GM21526 (cell line): ENCODE results near the gene IQCH.

Source experiments
- ATAC-seq: cut with Tn5 transposase; IDR thresholded peaks from one replicate; pipeline ENCODE4 v1.9.1; 2021; ENCODE audit warnings: moderate library complexity; ENCODE audit not compliant: unreplicated experiment, low FRiP score

Gene IQCH

DNA sequence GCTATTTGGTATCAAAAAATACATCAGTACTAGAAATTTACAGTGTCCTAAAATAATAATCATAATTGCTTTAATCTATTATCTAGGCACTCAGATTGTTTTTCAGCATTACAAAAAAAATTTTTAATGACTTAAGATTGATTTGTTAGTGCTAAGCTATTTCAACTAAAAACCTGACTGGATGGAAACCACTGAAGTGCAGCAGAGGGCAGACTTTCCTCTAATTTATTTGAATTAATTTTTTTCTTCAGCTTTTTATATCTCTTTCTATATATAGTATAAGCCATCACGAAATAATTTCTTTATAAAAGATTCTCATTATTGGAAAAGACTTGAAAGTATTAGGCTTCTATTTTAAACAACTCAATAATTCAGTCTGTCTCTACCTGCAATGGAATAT is 131.4 kb downstream of the IQCH start:
- ATAC-seq, result no peak

DNA sequence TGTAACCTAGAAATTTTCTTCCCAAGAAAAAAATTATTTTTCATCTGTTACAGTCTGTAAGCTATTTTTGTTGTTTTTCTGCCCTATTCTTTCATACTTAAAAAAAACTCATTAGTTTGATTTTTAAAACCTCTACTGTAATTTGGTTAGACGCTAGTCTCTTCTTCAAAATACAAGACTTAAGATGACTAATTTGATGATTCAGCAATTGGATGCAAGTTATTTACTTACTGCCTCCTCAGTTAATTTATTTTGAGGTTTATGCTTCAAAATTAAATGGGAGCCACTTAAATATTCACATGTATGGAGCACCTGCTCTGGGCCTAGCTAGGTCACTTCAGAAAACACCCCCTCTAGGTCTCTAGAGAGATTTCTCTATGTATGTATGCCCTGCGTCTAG is 132.4 kb downstream of the IQCH start:
- no peak for ATAC-seq

DNA sequence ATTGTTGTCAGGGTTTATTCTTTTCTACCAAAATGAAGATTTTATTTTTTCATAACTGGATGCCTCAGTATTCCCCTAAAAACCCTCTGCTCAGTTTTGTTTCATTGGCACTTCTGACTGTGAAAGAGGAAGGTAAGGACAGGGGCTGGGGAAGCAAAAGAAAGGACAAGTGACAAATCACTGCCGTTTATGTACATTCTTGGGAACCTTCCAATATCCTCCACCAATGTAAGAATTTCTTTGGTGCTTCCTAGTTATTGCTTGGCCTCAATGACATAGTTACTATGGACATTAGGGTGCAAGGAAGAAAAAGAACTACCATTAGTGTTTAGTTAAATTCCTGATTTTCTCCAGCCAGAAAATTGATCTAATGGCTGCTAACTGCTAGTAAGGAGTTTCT is 135.4 kb downstream of the IQCH start:
- no peak for ATAC-seq

DNA sequence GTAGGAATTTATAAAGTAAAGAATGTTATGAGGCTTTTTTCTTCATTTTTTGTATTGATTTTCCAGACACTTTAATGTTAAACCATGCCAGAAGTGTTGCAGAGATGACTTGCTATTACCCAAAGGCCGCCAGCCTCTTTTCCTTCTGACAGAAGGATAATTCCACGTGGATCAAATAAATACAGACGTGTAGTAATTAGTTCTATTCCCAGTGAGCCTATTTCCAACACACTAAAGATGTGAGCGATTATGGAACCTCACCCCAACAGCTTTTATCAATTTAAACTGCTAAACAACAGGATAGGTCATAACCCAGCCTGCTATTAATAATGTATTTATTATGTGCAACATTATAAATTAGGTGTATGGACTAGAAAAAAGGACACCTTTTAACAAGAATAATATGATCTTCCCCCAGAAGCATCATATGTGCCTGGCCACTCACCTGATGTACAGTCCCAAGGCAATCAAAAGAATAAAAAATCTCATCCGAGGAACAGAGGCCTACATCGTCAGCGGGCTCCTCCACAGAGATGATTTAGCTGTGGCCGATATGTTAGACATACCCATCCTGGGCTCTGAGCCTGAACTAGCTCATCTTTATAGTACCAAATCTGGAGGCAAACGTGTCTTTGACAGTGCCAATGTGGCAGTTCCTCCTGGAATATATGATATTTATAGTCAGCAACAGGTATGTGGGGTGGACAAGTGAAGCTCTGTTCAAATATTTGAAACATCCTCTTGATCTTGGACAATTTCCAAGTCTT is 140.5 kb downstream of the IQCH start:
- no peak for ATAC-seq

DNA sequence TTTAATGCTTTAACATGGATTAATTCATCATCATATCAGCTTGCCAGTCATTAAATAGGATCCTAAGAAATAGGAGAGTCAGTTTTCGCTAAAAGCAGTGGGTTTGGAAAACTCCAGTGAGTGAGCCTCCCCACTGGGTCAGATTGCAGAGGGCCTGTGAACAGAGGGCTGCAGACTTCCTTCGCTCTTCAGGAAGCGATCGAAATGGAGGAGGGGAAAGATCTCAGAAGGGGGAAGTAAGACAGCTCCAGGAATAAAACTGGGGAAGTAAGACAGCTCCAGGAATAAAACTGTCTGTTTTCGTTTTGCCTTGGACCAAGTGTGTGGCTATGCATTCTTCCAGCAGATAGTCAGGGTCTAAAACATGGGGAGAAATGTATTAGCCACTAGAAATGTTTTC is 141.5 kb downstream of the IQCH start:
- ATAC-seq, result no peak

DNA sequence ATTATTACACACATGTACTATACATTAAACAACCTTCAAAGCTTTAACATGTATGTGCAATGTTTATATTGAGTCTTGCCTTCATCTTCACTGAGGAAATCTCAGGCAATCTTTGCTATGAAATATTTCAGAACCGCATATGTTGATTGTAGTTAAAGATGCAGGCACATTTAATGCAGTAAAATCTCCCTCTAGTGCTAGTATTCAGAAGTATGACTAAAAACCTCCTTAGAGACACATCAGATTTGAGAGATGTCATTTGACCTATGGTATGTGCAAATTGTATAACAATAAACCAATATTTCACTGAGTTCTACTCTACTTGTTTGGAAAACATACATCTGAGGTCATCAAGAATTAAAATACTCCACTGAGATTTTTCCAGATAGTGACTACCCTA is 142.6 kb downstream of the IQCH start:
- ATAC-seq, result no peak

DNA sequence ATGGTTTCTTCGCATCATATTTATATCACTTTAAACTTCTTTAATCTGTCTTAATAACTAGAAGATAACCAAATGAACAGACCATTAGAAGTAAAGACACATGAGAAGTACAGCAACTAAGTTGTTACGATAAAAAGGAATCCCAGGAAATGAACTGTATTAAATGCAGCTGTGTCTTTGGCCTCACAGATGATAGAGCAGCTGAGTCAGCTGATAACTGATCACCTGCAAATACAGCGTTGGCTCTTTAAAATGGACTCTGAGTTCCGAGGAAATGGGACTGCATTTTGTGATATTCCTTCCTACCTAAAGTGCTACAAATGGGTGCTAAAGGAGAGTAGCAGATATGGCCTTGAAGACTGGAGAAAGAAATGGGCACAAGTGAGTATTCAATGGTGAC is 145.3 kb downstream of the IQCH start:
- no peak for ATAC-seq

DNA sequence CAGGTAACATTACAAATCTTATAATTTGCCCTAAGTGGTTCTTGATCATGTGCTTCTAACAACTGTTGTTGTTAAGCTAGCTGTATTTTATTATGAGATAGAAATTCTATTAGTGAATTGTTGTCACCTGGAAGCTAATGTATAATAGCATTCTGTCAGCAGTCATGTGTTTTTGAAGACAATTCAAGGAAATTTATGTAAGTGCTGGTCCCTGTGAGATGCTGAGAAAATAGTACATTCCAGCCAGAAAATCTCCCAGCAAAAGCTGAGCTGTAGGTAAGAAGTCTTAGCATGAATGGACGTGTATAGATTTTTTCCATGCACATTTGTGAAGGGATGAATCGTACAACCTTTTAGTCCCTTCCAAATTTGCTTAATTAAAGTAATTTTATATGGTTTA is 146.3 kb downstream of the IQCH start:
- ATAC-seq, result no peak

DNA sequence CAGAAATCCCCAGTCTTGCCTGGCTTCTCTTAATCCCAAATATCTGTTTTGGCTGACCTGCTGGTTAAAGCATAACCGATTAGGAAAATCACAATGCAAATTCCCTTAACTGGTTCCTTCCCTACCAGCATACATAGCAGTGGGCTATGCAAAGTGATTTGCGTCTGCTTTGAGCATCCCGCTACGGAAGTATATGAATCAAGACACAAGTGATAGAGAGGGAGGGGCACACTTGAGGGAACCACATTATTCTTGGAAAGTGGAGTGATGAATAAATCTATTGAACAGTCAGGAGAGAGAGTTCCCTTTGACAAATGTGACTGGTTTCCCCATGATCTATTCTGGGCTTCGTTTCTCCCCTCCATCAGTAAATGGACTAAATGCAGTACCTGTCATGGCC is 146.8 kb downstream of the IQCH start:
- no peak for ATAC-seq

DNA sequence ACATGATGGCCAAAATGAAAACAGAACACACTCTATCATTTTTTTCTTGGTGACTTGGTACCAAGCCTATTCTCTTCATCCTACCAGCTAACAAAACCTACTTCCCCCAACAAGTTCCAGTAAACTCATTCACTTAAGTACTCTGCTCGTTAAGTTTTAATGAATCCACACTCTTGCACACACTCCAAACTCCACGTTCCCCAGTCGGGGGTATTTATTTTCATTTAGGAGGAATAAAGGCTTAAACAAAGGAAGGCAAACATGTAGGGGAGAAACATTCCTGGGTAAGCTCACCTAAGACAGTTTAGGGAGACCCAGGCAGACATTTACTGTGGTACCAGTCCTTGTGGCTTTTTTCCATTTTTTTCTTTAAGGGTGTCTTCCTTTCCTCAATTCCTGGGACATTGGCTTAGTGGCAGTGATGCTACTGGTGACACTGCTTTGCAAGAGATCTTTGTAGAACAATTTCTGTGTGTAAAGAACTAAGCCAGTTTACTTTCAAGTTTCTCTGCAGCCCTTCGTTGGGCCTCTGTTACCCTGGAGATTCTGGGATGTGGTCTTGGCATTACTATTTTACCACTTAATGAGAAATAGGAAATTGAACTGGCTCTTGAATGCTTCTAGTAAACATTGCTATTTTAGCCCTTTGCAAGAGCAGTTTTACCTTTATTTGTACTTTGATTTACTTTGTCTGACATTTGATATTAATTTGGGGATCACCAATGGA is 149.0 kb downstream of the IQCH start:
- no peak for ATAC-seq

DNA sequence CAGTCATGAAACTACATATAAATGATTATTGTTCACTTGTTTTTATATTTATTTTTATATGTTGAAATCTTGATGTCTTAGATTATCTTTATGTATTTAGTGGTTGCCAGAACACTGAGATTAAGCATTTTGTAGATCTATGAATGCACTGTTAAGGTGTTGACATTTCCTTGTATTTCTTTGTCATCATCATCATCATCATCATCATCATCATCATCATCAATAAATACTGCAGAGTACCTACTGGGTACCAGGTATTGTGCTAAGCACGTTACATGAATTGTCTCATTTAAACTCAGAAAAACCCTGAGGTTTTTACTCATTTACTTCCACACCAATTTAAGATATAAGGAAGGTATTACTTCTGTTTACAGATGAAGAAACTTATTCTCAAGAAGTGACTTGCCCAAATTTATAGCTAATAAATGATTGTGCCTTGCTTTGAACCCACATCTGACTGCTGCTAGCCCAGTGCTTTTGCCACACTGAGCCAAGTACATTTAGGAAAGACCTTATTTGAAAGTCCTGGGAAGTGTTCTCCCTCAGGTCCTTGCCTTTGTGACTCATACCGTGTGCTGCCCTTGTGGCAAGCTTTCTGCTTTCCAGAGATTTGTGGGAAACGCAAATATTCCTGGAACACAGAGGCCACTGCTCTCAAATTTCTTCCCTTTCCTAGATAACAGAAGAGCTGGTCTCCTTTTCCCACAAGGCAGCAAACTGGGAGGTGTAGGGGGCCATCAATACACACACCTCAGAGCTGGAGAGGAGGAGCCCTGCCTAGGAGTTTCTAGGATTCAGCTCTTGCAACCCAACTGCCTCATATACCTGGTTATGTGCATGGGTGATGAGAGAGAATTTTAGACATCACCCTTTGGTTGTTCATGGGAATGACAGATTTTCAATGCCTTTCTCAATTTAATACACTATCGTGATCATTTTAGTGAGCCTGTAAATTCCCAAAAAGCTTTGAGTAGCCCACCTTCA is 150.9 kb downstream of the IQCH start:
- ATAC-seq, result no peak

DNA sequence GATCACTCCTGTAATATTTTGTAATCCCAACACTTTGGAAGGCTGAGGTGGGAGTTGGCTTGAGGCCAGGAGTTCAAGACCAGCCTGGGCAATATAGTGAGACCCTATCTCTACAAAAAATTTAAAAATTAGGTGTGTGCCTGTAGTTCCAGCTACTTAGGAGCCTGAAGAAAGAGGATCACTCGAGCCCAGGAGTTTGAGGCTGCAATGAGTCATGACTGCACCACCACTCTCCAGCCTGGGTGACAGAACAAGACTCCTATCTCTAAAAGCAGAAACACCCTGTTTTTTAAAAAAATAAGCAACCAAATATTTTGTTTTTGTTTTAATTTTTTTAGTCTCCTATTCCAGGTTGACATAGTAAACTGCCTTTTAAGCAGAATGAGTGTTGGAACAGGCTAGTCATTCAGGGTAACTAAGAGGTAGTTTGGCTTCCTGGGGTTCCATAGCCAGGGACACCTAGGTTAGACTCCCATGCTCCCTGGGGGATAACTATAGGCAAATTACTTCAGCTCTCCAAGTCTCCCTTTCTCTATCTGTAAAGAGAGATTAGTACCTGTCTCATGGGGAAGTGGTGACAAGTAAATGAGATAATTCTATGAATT is 151.8 kb downstream of the IQCH start:
- no peak for ATAC-seq

DNA sequence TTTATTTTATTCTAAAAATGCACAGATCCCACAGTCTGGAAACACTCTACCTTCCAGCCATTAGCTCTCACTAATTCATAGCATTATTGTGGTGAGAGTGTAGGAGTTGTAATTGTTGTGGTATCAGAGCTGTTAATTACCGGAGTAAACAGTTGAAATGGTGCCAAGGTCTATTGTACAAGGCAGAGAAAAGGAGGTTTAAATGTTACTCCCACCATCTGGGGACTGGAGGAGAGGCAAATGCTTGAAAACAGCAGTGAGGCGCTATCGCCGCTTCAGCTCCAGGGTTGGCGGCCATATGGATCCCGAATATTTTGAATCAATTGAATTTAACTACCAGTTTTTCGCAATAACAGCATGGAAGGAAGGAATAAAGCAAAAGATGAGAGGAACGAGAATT is 153.2 kb downstream of the IQCH start:
- ATAC-seq, result no peak

DNA sequence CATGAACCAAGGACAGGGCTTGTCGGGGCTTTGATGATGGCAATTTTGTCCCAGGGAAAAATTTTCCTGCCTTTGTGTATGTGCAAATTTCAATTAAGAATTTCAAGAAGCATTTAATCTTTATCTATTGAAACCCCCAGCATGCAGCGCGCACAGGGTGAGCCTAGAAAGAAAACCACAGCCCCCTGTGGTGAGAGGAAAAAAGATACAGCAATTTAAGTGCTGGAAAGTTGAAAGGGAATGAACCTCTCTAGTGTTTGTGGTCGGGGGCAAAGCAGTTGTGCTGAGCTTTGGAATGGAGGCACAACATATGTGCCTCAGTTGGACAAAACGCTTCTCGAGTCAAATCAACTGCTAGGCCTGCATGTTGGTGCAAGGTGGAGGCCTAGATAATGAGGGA is 154.6 kb downstream of the IQCH start:
- ATAC-seq, result no peak

DNA sequence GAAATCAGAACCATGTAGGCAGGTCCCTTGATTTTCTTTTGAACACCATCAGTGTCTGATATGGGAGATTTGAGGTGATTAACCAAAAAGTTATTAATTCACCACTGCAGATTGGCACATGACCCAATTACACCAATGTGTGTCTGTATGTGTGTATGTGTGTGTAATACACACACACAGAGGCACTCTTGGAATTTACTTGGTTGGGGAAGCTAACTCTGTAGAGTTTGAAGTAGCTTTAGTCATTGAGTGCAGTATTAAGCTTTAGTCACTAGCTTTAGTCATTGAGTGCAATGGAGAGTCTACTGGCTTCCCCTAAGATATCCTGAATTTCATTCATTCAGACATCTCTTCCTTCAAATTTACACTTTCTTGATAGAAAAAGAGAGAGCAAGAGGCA is 156.9 kb downstream of the IQCH start:
- no peak for ATAC-seq

DNA sequence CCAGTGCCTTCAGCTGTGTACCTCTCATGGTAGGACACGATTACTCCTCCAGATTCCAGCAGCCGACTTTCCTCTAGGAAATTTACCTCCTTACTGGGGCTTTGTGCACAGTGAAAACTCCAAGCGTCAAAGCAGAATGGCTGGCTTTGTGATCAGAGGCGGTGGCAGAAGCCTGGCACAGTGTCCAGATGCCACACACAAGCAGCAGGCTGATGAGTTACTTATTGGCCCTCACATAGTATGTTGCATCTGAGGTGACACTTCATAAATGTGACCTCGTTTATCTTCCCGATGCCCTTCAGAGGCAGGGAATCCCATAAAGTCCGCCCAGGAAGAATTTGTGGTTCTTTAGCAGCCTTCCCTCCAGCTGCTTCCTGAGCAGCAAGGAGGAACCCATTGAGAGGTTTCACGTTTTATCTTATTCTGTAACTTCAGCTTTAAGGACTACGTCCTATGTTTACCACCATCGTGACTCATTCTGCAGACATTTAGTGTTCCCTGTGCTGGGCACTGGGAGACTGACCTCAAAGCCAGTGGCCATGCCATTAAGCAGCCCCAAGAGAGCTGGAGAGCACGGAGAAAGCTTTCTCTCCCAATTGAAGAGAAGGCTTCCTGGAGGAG is 159.3 kb downstream of the IQCH start:
- no peak for ATAC-seq

DNA sequence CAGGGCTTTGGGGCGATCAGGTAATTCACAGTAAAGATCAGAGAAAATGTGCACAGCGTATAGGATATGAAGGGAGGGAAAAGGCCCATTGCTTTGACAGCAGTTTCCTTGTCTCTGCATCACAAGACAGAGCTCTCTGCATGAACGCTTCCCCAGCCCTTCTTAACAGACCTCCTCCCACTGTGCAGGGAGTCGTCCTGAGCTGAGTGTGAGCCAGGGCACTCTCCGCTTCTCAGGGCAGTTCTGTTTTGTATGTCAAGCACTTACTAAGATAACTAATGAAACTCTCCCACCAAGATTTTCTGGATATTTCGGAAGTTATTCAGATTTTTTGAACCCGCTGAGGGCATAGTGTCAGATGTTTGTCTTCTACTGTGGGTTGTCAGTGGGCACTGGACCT is 160.6 kb downstream of the IQCH start:
- no peak for ATAC-seq

DNA sequence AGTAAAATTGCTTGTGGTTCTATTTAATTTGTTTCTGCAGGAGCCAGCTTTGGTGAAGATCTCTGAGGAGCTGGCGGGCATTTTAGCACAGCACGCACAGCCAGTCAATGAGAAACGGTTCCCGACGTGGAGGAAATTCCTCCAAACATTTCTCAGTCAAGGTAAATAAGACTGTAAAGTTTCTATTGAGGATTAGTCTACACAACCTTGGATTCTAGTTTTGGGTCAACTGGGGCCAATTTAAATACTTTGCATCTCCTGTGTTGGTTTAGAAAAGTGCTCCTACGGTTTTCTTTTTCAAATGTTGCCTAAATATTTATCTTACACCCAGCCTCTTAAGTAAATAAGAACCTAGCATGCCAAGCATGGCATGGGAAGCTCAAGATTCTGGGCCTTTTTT is 162.3 kb downstream of the IQCH start:
- no peak for ATAC-seq

DNA sequence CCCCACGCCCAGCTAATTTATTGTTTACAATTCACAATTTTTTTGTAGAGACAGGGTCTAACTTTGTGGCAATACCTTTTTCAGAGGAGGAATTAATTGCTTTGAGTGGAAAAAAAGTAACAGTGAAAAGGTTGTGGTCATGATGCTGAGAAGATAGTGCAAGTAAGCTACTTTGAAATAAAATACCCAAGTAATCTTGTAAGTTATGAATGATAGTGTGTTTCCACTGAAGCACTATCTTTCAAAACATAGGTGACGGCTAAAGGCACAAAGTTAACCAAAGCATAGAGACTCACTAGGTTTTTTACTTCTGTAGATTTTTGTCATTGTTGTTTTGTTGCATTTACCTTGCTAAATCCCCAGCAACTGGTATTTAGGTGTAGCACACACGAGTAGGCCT is 165.1 kb downstream of the IQCH start:
- no peak for ATAC-seq

DNA sequence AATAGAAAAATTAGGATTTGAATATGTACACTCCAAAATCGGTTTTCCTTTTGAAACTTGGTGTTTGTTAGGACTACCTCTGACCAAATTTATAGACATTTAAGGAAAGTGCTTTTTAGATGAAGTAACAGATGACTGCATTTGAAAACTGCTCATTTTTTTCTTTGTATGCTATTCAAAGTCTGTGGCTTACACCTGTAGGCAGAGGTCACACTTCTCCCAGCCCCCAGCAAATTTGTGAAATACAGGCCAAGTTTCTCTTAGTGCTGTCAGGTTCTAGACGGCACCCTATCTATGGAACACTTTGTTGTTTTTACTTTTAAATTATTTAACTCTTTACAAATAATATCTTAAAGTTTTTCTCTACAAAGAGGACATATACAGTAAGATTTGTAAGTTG is 165.6 kb downstream of the IQCH start:
- no peak for ATAC-seq
